Activated naive CD4-positive, alpha-beta T cell treated with Interleukin-2 at 50 U/mL for 16 hours (primary cell): ENCODE data around the gene ZNF786.
"Not testable (repeated sequence)": the region's sequence is repeated elsewhere in the genome, so short reads cannot be mapped to it uniquely, and the experiment has no call there.

Source experiments
- DNase-seq: peaks from one replicate; pipeline ENCODE4 v3.0.0-alpha.2; 2020

Gene ZNF786

GRCh38 chr7:149090397-149091195 is at the start of gene ZNF786:
ZNF786 (minus strand) TSS chr7:149090718; CDS start chr7:149090640, 78 bp downstream.
- DNase-seq, result peak; percentile 96

DNA sequence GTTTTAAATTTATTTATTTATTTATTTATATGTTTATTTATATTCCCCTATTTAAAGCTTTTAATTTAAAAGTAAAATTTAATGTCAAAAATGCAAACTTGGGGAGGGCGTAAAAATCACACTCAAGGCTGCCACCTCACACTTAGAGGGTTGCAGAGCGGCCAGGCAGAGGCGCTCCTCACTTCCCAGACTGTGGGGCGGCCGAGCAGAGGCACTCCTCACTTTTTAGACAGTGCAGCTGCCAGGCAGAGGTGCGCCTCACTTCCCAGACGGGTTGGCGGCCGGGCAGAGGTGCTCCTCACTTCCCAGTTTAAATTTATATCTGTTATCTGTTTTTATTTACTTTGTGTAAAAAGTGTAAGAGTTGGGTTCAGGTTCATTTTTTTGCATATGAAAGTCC is 45.6 kb upstream of the ZNF786 start:
- DNase-seq, result no peak

GRCh38 chr7:149133028-149133710 is 42.7 kb upstream of the ZNF786 start:
- no peak for DNase-seq

GRCh38 chr7:149130572-149131198 is 40.2 kb upstream of the ZNF786 start:
- no peak for DNase-seq

GRCh38 chr7:149126662-149127266 is 36.2 kb upstream of the ZNF786 start:
- DNase-seq, result peak; percentile 75

DNA sequence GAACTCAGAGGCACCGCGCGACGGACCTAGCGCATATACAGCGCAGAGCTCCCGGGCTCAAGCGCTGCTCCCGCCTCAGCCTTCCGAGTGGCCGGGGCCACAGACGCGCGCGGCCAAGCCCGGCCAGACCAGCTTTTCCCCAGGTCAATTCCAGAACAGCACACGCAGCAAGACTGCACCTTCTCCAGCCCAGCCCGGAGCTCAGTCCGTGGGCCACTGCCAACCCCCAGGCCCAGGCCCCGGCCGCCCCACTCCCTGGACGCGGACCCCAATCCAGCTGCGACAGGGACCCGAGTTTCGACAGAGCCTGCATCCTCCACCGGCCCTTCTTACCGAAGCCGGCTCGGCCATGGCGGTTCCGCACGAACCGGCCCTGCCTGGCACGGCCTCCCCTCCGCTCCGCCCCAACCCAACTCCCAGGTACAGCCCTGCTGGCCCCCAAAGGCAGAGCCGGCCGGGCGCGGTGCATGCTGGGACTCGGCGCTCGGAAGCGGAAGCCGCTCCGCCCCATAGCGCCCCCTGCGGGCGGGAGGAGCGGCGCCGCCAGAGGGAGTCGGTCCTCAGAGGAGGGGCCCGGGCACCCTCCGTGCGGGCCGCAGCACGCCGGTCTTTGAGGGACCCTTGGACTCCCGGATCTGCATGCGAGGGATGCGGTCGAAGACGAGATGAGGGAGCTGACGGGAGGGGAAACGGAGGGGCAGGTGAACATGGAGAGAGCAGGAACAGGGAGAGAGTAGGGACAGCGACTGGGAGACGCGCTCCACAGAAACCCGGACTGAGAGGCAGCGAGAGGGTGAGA is 35.5 kb upstream of the ZNF786 start, which contains the start of gene ZNF425:
Gene ZNF425, minus strand, starts transcription at position 462 of the 799 bp plus-strand sequence. Its CDS starts 111 bp downstream, at position 351.
- DNase-seq, result peak; percentile 95

DNA sequence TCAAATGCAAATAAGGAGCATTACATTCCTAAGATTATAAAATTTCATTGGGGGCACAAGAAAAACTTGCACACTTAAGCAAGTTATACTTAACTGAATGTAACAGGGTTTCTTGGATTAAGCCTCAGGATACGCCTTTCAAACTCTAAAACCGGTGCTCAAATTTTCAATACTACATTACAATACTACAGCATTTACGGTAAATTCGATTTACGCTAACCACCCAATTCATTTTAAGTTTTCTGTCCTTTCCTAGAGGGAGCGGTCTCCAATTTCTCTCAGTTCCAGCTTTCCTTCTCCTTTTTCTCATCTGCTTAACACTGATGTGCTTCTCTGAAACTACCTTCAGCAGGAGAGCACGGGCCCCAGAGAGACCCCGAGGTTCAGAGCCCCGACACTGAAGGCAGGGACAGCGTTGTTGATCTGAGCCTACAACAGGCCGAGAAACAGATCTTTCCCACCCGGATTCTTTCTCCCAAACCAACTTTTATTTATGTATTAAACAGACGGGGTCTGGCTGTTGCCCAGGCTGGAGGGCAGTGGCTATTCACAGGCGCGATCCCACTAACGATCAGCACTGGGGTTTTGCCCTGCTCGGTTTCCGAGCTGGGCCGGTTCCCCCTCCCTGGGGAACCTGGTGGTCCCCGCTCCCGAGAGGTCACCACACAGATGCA is 34.8 kb upstream of the ZNF786 start:
- DNase-seq, result no peak

DNA sequence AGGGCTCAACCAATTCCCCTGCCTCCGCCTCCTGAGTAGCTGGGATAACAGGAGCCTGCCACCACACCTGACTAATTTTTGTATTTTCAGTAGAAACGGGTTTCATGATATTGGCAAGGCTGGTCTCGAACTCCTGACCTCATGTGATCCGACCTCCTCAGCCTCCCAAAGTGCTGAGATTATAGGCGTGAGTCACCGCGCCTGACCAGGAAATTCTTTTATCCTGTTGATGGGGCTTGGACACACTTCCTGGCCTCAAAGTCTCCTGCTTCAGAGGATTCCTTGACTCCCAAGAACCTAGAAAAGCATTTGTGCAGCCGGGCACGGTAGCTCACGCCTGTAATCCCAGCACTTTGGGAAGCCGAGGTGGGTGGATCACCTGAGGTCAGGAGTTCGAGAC is 19.5 kb upstream of the ZNF786 start:
- no peak for DNase-seq

GRCh38 chr7:149104749-149105148 is 14.2 kb upstream of the ZNF786 start:
- DNase-seq, result no peak

DNA sequence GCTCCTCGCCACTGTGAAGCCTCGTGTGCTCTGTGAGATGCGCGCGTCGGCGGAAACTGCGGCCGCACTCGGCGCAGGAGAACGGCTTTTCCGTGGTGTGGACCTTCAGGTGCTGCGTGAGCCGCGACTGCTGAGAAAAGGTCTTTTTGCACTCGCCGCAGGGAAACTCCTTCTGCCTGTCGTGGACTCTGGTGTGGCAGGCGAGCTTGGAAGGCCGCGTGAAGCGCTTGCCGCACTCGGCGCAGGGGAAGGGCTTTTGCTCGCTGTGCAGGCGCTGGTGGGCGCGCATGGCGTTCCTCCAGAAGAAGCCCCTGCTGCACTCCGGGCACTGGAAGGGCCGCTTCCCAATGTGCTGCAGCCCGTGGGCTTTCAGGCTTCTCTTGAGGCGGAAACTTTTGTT is 13.7 kb upstream of the ZNF786 start:
- no peak for DNase-seq

- DNase-seq, result no peak
Measured at GRCh38 chr7:149103424-149103823, 12.9 kb upstream of the ZNF786 start.

DNA sequence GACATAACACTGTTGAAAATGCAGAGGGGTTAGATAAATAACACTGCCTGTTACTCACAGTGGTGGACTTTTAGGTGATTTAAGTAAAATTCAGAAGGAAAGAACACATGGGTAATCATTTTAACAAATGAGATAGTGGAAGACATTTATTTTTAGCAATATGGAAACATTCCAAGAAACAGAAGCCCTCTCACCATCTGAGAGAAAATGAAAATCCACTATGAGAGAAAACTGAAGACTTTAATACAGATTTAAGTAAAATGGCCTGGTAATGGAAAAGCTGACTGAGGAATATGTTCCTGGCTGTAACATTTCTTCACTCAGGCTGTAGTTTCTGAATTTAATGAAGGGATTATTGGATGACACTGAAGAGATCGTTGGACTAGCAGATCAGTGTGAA is 12.1 kb upstream of the ZNF786 start:
- DNase-seq, result no peak

DNA sequence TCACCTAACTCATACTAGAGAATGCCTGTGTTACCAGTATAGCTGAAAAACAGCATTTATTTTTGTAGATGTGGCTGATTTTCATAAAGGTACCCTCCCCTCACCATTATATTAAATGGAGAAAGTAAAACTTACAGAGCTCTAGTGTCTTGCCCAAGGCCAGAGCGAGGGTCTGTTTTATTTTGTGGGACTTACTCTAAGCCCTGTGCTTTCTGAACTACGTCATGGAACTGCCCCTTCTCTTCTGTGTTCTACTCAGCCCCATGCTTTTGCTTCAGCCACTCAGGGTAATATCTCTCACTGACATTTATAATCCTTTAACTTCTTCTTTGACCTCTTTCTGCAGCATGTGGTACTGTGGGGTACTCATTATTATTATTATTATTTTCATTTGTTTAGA is 10.3 kb upstream of the ZNF786 start:
- no peak for DNase-seq

- no peak for DNase-seq
Measured at GRCh38 chr7:149099058-149099457, 8.5 kb upstream of the ZNF786 start.

- DNase-seq, result no peak
Measured at GRCh38 chr7:149097088-149097487, 6.6 kb upstream of the ZNF786 start.

GRCh38 chr7:149093228-149093627 is 2.7 kb upstream of the ZNF786 start:
- no peak for DNase-seq

DNA sequence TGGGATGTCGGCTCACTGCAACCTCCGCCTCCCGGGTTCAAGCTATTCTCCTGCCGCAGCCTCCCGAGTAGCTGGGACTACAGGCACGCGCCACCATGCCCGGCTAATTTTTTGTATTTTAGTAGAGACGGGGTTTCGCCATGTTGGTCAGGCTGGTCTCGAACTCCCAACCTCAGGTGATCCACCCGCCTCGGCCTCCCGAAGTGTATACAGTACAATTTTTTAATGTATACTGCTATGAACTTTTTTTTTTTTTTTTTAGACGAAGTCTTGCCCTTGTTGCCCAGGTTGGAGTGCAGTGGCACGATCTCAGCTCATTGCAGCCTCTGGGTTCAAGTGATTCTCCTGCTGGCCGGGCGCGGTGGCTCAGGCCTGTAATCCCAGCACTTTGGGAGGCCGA is 1.7 kb upstream of the ZNF786 start:
- DNase-seq, result not testable (repeated sequence)

DNA sequence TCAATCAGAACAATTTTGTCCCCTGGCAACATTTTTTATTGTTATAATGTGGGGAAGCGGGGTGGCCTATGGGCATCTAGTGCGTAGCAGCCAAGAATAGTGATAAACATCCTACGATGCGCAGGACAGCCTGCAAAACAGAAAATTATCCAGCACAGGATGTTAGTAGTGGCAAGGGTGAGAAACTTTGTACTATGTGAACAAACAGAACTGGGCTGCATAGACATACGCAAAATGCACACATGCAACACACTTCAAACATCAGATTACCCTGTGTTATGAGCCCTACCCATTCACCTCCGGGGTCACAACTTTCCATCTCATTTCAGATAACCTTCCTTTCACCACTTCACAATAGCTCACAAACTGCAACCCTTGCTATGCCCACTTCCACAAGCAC is 3.1 kb downstream of the ZNF786 start:
- DNase-seq, result no peak

GRCh38 chr7:149085866-149086265 is 4.7 kb downstream of the ZNF786 start:
- DNase-seq, result no peak

DNA sequence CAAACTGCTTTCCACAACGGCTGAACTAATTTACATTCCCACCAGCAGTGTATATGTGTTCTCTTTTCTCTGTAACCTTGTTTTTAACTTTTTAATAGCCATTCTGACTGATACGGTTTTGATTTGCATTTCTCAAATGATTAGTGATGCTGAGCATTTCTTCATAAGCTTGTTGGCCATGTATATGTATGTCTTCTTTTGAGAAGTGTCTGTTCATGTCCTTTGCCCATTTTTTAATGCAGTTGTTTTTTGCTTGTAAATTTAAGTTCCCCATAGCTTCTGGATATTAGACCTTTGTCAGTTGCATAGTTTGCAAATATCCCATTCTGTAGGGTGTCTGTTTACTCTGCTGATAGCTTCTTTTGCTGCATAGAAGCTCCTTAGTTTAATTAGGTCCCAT is 6.1 kb downstream of the ZNF786 start:
- no peak for DNase-seq

- DNase-seq, result no peak
Measured at GRCh38 chr7:149081914-149082313, 8.6 kb downstream of the ZNF786 start.

- DNase-seq, result no peak
Measured at GRCh38 chr7:149077594-149077993, 12.9 kb downstream of the ZNF786 start.
